Neuronal stem cell (in vitro differentiated cells): ENCODE measurements around the gene POLR2I.

Experiments
- DNase-seq: peaks from one replicate; pipeline ENCODE4 v3.0.0-alpha.2; 2013; ENCODE audit warnings: low spot score
- H2AFZ ChIP-seq: one replicate; pipeline ENCODE4 v1.6.1; 2013; ENCODE audit warnings: mild to moderate bottlenecking, low read length, inconsistent platforms
- H2AK5ac ChIP-seq: 2 replicates; pipeline ENCODE4 v1.6.1; 2013; ENCODE audit warnings: low read depth, mild to moderate bottlenecking, inconsistent platforms, low read length, moderate library complexity, mixed read lengths
- H2BK120ac ChIP-seq: 2 replicates; pipeline ENCODE4 v1.6.1; 2013; ENCODE audit warnings: low read depth, mild to moderate bottlenecking, inconsistent platforms, low read length, moderate library complexity, mixed read lengths
- H2BK12ac ChIP-seq: one replicate; pipeline ENCODE4 v1.6.1; 2013; ENCODE audit warnings: low read length, inconsistent platforms
- H2BK15ac ChIP-seq: 2 replicates; pipeline ENCODE4 v1.6.1; 2013; ENCODE audit warnings: mild to moderate bottlenecking, low read length, inconsistent platforms, mixed read lengths
- H2BK5ac ChIP-seq: one replicate; pipeline ENCODE4 v1.6.1; 2013; ENCODE audit warnings: inconsistent platforms, mild to moderate bottlenecking, low read length, moderate library complexity
- H3K14ac ChIP-seq: one replicate; pipeline ENCODE4 v1.6.1; 2013; ENCODE audit warnings: low read length, inconsistent platforms
- H3K18ac ChIP-seq: 2 replicates; pipeline ENCODE4 v1.6.1; 2013; ENCODE audit warnings: low read length, inconsistent platforms
- H3K23ac ChIP-seq: 2 replicates; pipeline ENCODE4 v1.6.1; 2013; ENCODE audit warnings: low read depth, mild to moderate bottlenecking, mixed read lengths, low read length, inconsistent platforms; ENCODE audit not compliant: poor library complexity
- H3K27ac ChIP-seq: replicated peaks from 3 replicates; pipeline ENCODE4 v1.5.1; 2013; ENCODE audit warnings: low read length, inconsistent platforms
- H3K27me3 ChIP-seq, 3 experiments: 2 replicates each; pipeline ENCODE4 v1.6.1; 2013; ENCODE audit warnings: low read length in 3 of 3, mild to moderate bottlenecking in 2 of 3, inconsistent platforms in 1 of 3, low read depth in 1 of 3, mixed read lengths in 1 of 3, moderate library complexity in 1 of 3; ENCODE audit not compliant: control insufficient read depth in 3 of 3, insufficient read depth in 3 of 3
- H3K36me3 ChIP-seq, 2 donors: replicated peaks in 1 of 2; 2 replicates each; pipeline ENCODE4 v1.6.1; 2013; ENCODE audit warnings: low read length in 2 of 2; ENCODE audit not compliant: control insufficient read depth in 2 of 2, insufficient read depth in 2 of 2
- H3K4ac ChIP-seq: 2 replicates; pipeline ENCODE4 v1.6.1; 2013; ENCODE audit warnings: inconsistent platforms, mild to moderate bottlenecking, low read length, moderate library complexity
- H3K4me1 ChIP-seq, 2 donors: 1 replicate in 1 of 2; 2 replicates in 1 of 2; pipeline ENCODE4 v1.6.1; 2013; ENCODE audit warnings: low read length in 2 of 2, low read depth in 1 of 2; ENCODE audit not compliant: control insufficient read depth in 2 of 2, insufficient read depth in 1 of 2
- H3K4me2 ChIP-seq: one replicate; pipeline ENCODE4 v1.6.1; 2013; ENCODE audit warnings: mild to moderate bottlenecking, low read length, inconsistent platforms; ENCODE audit not compliant: insufficient read depth, poor library complexity, severe bottlenecking
- H3K4me3 ChIP-seq, 2 donors: 2 replicates each; pipeline ENCODE4 v1.5.1; 2013; ENCODE audit warnings: low read length in 2 of 2, mild to moderate bottlenecking in 2 of 2, inconsistent platforms in 1 of 2, moderate library complexity in 1 of 2
- H3K79me1 ChIP-seq: one replicate; pipeline ENCODE4 v1.6.1; 2013; ENCODE audit warnings: low read depth, mild to moderate bottlenecking, inconsistent platforms, low read length, moderate library complexity
- H3K9ac ChIP-seq: one replicate; pipeline ENCODE4 v1.6.1; 2013; ENCODE audit warnings: mild to moderate bottlenecking, low read depth, low read length, inconsistent platforms; ENCODE audit not compliant: poor library complexity
- H3K9me3 ChIP-seq, 2 donors: replicated peaks in 1 of 2; 2 replicates each; pipeline versions ENCODE3 to v1.6.1; 2013; ENCODE audit warnings: low read length in 2 of 2, mild to moderate bottlenecking in 2 of 2, inconsistent platforms in 1 of 2, low read depth in 1 of 2, mixed read lengths in 1 of 2, moderate library complexity in 1 of 2; ENCODE audit not compliant: control insufficient read depth in 2 of 2, insufficient read depth in 1 of 2
- H4K8ac ChIP-seq: one replicate; pipeline ENCODE4 v1.6.1; 2013; ENCODE audit warnings: low read depth, mild to moderate bottlenecking, inconsistent platforms, low read length, moderate library complexity
- H4K91ac ChIP-seq: one replicate; pipeline ENCODE4 v1.6.1; 2013; ENCODE audit warnings: low read length, low read depth, mild to moderate bottlenecking, inconsistent platforms; ENCODE audit not compliant: poor library complexity
- WGBS, 2 donors: extraction: QIAGEN DNeasy Blood & Tissue Kit; methylation state at CpG; one replicate each; pipeline ENCODE4 v1.1.7; 2013; ENCODE audit warnings: missing lambda C conversion rate in 2 of 2, mixed read lengths in 1 of 2; ENCODE audit not compliant: insufficient read length in 2 of 2, insufficient replicate concordance in 1 of 2; ENCODE audit errors: extremely low coverage in 2 of 2; 5-methylcytosine and 5-hydroxymethylcytosine counted together

The POLR2I gene

DNA sequence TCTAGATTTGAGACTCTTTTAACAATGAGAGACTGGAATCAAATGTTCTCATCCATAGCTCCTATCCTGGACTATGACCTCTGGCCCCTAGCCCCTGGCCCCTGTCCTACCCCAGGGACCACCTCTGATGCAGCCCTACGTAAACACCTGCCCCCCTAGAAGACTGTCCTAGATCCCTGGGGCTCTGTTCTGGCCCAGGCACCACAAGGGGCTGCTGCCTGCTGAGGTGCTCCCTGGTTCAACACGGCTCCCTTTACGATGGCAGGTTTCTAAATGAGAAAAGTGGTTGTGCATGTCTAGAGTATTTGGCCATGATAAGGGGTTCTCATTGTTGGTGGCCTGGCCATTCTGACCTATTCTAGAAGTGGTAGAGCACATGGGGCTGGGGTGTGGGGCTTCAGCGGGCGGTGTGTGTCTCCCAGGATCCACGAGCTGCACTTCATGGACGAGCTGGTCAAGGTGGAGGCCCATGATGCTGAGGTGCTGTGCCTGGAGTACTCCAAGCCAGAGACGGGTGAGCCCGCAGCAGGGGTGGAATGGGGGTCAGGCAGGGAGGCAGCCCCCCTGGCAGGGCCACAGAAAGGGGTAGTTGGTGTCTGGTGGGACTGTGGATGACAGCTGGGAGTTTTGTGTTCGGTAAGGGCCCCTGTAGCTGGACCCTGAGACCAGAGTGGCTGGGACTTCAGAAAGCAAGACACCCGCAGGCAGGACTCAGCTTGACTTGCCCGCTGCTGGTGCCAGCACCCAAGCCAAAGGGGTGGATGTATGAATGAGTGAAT is 30.3 kb downstream of the POLR2I start:
- peaks cover 57 to 89% of the 10 kb centered on the region in 2 donors for H3K36me3 ChIP-seq
- no peak overlapping the region for H4K8ac ChIP-seq
- peaks cover 3% of the 10 kb centered on the region for H3K79me1 ChIP-seq
- no peak overlapping the region for H2BK5ac ChIP-seq
- no peak overlapping the region for H3K23ac ChIP-seq
- no peak overlapping the region for H2AK5ac ChIP-seq
- H3K18ac ChIP-seq, result no peak overlapping the region
- H3K27ac ChIP-seq, result no peak overlapping the region
- no peak overlapping the region for H3K4me3 ChIP-seq
- no peaks in the 10 kb centered on the region for H3K27me3 ChIP-seq
- no peak for DNase-seq
- H3K4me2 ChIP-seq, result no peak overlapping the region
- no peak overlapping the region for H3K9ac ChIP-seq
- WGBS, 2 donors, result no CpG with 5 or more reads among the region's 12 CpGs
- H2BK15ac ChIP-seq, result no peak overlapping the region
- H3K4me1 ChIP-seq, result no peaks in the 10 kb centered on the region
- no peak overlapping the region for H2BK120ac ChIP-seq
- H2AFZ ChIP-seq, result no peak overlapping the region
- no peak overlapping the region for H3K4ac ChIP-seq
- H2BK12ac ChIP-seq, result no peak overlapping the region
- peaks cover 0 to 2% of the 10 kb centered on the region in 2 donors for H3K9me3 ChIP-seq
- no peak overlapping the region for H4K91ac ChIP-seq
- H3K14ac ChIP-seq, result no peak overlapping the region

DNA sequence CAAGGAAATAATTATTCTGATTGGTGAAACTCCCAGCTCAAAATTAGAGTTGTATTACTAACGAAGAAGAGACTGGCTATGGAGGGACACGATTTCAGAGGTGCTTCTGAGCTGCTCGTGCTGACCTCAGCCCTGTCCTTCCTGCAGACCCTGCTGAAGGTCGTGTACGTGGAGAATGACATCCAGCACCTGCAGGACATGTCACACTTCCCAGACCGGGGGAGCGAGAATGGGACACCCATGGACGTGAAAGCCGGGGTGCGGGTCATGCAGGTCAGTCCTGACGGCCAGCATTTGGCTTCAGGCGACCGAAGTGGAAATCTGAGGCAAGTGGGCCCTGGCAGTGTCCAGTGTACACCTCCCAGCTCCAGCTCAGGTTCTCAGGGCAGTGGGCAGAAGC is 31.8 kb downstream of the POLR2I start:
- Histone ChIP-seq H2BK5ac (no peak overlapping the region), H4K8ac (no peak overlapping the region), H3K9ac (no peak overlapping the region), H3K4me3 (no peak overlapping the region), H3K79me1 (peaks cover 3% of the 10 kb centered on the region), H2AK5ac (no peak overlapping the region), H4K91ac (no peak overlapping the region), H3K23ac (no peak overlapping the region), H3K9me3 (peaks cover 0 to 2% of the 10 kb centered on the region in 2 donors), H2BK120ac (no peak overlapping the region), H2AFZ (no peak overlapping the region), H3K27ac (no peak overlapping the region), H3K4me1 (no peaks in the 10 kb centered on the region), H2BK15ac (no peak overlapping the region), H3K4ac (no peak overlapping the region), H3K36me3 (peaks cover 46 to 86% of the 10 kb centered on the region in 2 donors), H3K14ac (no peak overlapping the region), H3K27me3 (no peaks in the 10 kb centered on the region), H3K18ac (no peak overlapping the region), H2BK12ac (no peak overlapping the region), H3K4me2 (no peak overlapping the region)
- no CpG with 5 or more reads among the region's 13 CpGs for WGBS, 2 donors
- no peak for DNase-seq

DNA sequence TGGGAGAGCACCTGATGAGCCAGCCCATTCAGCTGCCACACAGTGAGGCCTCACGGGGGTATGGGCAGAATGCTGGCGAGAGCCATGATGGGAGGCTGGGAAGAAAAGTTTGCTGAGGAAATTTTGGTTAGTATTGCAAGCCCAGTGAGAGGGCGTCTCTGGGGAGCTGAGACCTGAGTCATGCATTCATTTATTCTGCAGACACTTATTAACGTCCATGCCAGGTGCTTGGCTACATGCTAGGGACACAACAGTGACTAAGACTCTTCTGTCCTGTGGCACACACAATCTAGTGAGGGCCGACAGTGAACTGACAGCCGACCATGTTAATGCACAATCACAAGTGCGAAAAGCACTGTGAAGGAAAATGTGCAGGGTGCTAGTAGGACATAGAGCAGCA is 32.8 kb downstream of the POLR2I start:
- H2BK5ac ChIP-seq, result no peak overlapping the region
- peaks cover 3% of the 10 kb centered on the region for H3K79me1 ChIP-seq
- no peak overlapping the region for H3K4me2 ChIP-seq
- H3K36me3 ChIP-seq, result peaks cover 44 to 87% of the 10 kb centered on the region in 2 donors
- no peak overlapping the region for H3K27ac ChIP-seq
- no CpG with 5 or more reads among the region's 7 CpGs for WGBS, 2 donors
- no peak overlapping the region for H2BK12ac ChIP-seq
- H3K9ac ChIP-seq, result no peak overlapping the region
- H3K4me3 ChIP-seq, result no peak overlapping the region
- H4K8ac ChIP-seq, result no peak overlapping the region
- H2AFZ ChIP-seq, result no peak overlapping the region
- H3K27me3 ChIP-seq, result no peaks in the 10 kb centered on the region
- H2AK5ac ChIP-seq, result no peak overlapping the region
- no peak overlapping the region for H2BK120ac ChIP-seq
- H3K23ac ChIP-seq, result no peak overlapping the region
- DNase-seq, result no peak
- no peak overlapping the region for H4K91ac ChIP-seq
- no peak overlapping the region for H3K14ac ChIP-seq
- H3K18ac ChIP-seq, result no peak overlapping the region
- H3K4me1 ChIP-seq, result no peaks in the 10 kb centered on the region
- no peak overlapping the region for H2BK15ac ChIP-seq
- H3K4ac ChIP-seq, result no peak overlapping the region
- H3K9me3 ChIP-seq, result peaks cover 0 to 2% of the 10 kb centered on the region in 2 donors

DNA sequence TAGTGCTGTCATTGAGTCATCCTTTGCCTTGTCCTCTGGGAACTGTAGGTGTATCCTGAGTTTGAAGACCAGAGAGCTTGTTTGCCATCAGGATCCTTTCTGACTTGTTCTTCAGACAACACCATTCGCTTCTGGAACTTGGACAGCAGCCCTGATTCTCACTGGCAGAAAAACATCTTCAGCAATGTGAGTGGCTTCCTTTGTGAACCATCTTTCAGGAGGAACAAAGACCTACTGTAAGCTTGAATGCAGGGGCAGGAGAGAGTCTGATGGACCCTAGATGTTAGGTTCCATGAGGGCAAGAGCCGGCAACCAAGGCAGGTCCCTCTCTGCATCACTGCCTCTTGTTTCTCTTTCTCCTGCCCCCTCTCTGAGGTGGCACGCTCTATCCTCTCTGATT is 33.3 kb downstream of the POLR2I start:
- Histone ChIP-seq H3K18ac (no peak overlapping the region), H3K4me3 (no peak overlapping the region), H3K27ac (no peak overlapping the region), H3K23ac (no peak overlapping the region), H3K4ac (no peak overlapping the region), H4K8ac (no peak overlapping the region), H2AFZ (no peak overlapping the region), H2AK5ac (no peak overlapping the region), H3K4me1 (no peaks in the 10 kb centered on the region), H4K91ac (no peak overlapping the region), H3K36me3 (peaks cover 41 to 87% of the 10 kb centered on the region in 2 donors), H2BK120ac (no peak overlapping the region), H3K14ac (no peak overlapping the region), H3K4me2 (no peak overlapping the region), H2BK12ac (no peak overlapping the region), H2BK15ac (no peak overlapping the region), H3K9me3 (peaks cover 0 to under 1% of the 10 kb centered on the region in 2 donors), H3K27me3 (no peaks in the 10 kb centered on the region), H2BK5ac (no peak overlapping the region), H3K9ac (no peak overlapping the region), H3K79me1 (peaks cover 3% of the 10 kb centered on the region)
- DNase-seq, result no peak
- WGBS, 2 donors, result no CpG with 5 or more reads among the region's 3 CpGs
